Esophagus mucosa (tissue), 1 donor: ENCODE measurements around the gene ZBTB45. TPM values are rescaled to one million over a fixed set of nuclear protein-coding genes. Genes with fewer than 3 reads are reported as not detected.
A peak's percentile ranks its signal among the peaks of the same experiment; 100 is the strongest.

Experiments used
- ATAC-seq: fragments of 200-7000 bp; cut with Tn5 transposase; one replicate; pipeline ENCODE4 v1.9.1; 2020
- total RNA-seq: library from RNA; stranded (reverse); gene quantifications from one replicate; pipeline ENCODE4 v1.2.4, GENCODE V29; 2023
- donor health status: DM: yes; HTN: yes; CAD: no.

Gene ZBTB45
- total RNA-seq, 1 donor from 2014 or later = 8.0 TPM

- ATAC-seq = peak; percentile 82
Measured at GRCh38 chr19:58538257-58539168, 18.9 kb upstream of the ZBTB45 start.

DNA sequence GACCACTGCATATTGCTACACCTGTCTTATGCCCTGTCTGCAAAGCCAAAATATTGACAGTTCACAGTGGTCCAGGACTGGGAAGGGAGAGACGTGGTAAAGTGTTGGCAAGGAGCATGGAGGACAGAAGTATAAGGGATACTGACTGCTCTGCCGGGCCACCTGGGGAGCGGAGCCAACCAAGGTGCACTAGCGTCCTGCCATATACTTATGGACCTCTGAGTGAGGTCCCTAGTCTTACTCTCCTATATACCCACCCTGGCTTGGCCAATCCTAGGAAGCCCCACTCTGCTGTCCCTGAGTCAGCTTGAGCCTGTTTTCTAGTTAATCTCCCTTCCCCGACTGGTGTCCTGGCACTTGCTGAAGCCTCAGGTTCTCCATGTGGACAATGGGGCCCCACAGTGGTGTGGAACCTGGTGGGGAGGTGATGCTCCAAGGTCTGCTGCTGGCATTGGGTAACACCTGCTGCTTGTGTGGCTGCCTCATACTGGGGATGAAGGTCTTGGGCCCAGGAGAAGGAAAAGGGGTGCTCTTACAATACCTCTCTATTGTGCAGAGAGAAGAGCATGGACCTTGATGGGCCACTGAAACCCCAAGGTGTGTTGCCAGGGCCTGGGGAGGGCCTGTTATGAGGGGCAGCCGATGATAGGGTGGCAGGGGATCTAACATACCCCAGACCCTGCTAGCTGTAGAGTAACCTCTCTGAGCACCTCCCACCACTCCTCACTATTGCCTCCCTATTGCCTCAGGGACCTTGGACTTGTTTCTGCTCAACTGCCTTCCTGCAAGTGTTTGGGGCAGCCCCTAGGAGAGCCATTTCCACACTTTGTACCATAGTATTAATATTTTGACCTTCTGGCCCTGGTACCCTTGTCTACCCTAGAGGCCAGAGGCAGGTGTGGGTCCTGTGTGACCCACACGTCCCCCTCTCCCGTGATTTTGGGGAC lies 17.5 kb upstream of the ZBTB45 start:
- peak; percentile 48 for ATAC-seq

- ATAC-seq = no peak
Measured at GRCh38 chr19:58535857-58536256, 16.2 kb upstream of the ZBTB45 start.

GRCh38 chr19:58531034-58531840 lies 11.6 kb upstream of the ZBTB45 start:
- ATAC-seq = no peak

GRCh38 chr19:58529405-58529804 lies 9.8 kb upstream of the ZBTB45 start:
- ATAC-seq = no peak

- no peak for ATAC-seq
Measured at GRCh38 chr19:58522709-58523108, 3.1 kb upstream of the ZBTB45 start.

GRCh38 chr19:58521651-58522050 lies 2.0 kb upstream of the ZBTB45 start:
- no peak for ATAC-seq

GRCh38 chr19:58520257-58520599 lies 618 bp upstream of the ZBTB45 start:
- ATAC-seq = no peak

DNA sequence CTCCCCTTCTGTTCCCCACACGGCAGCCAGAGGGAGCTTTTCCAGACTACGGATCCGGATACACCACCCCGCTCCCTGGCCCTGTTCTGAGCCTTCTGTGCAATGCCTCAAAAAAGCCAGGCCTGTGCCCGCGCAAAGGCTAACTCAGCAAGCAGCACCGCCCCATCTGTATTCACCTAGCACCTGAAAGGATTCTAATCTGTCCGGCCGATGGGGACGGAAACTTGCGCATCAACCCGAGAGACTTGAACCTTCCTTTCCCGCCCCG lies 589 bp downstream of the ZBTB45 start:
- ATAC-seq = peak; percentile 46

DNA sequence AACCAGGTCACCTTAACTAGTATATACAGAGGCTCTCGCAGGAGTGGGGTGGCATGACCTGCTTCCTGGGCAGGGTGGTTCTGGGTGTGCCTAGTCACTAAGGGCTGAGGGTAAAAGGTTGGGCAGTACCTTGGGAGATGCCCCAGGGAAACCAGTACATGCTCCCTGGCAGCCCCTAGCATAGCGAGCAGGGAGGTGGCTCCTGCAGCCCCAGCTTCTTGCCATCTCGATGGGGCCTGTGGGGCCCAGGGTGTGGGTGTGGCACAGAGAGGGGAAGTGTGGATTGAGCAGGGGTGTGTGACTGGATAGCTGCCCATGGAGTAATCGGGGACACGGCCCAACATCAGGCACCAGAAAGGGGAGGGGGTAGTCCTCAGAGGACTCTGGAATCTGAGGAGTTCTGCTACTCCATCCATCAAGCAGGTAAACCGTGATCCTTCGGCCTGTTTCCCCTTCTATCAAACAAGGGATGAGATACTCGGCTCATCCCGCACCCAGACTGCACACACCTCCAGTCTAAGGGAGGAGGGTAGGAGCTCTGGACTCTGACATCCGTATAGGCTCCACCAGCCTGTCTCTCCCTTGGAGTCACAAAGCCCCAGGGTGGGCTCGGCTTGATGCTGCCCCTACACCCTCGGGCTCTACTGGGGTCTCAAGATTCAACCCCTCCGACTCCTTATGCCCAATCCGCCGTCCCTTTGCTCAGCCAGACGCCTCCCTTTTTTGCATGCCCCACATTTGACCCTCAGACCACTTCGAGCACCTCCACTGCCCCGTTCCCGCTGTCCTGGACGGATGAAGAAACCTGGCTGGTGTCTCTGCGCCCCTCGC lies 1.1 kb downstream of the ZBTB45 start:
- ATAC-seq = peak; percentile 11

GRCh38 chr19:58516964-58517833 lies 2.4 kb downstream of the ZBTB45 start:
- no peak for ATAC-seq

- ATAC-seq = no peak
Measured at GRCh38 chr19:58516246-58516836, 3.3 kb downstream of the ZBTB45 start.

DNA sequence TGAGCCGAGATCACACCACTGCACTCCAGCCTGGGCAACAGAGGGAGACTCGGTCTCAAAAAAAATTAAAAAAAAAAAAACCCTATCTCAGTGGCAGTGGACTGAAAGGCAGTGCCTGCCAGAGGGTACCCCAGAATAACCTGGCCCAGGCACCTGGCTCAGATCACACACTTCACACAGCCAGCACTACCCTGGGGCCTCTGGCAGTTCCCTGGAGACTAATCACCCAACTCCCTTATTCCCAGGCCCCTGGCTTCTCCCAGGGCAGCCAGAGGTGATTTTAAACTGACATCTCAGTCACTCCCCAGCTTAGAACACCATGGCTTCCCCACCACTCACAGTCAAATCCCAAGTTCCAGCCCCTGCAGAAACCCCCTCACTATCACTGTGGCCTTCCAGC lies 4.4 kb downstream of the ZBTB45 start:
- ATAC-seq = no peak

GRCh38 chr19:58514564-58515022 lies 5.0 kb downstream of the ZBTB45 start:
- no peak for ATAC-seq

- peak; percentile 84 for ATAC-seq
Measured at GRCh38 chr19:58513694-58514563, 5.7 kb downstream of the ZBTB45 start.

DNA sequence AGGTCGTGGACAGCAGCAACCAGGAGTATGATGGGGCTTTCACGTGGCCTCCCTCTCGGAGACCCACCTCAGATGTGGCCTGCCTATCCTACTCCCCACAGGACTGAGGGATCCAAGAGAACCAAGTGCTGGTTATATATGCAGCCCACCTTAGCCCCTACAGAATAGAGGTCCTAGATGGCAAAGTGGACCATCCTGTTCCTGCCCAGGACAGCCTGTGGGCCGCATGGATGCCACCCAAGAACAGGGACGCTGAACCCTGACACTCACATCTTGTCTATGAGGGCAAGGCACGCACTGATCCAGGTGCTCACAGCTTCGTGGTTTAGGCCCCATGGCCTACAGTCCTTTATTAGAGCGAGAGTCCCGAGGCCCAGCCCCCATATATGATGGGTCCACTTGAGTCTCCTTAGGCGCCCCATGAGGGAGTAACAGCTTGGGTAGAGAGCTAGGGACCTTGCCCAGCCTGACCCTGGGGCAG lies 6.4 kb downstream of the ZBTB45 start:
- no peak for ATAC-seq

DNA sequence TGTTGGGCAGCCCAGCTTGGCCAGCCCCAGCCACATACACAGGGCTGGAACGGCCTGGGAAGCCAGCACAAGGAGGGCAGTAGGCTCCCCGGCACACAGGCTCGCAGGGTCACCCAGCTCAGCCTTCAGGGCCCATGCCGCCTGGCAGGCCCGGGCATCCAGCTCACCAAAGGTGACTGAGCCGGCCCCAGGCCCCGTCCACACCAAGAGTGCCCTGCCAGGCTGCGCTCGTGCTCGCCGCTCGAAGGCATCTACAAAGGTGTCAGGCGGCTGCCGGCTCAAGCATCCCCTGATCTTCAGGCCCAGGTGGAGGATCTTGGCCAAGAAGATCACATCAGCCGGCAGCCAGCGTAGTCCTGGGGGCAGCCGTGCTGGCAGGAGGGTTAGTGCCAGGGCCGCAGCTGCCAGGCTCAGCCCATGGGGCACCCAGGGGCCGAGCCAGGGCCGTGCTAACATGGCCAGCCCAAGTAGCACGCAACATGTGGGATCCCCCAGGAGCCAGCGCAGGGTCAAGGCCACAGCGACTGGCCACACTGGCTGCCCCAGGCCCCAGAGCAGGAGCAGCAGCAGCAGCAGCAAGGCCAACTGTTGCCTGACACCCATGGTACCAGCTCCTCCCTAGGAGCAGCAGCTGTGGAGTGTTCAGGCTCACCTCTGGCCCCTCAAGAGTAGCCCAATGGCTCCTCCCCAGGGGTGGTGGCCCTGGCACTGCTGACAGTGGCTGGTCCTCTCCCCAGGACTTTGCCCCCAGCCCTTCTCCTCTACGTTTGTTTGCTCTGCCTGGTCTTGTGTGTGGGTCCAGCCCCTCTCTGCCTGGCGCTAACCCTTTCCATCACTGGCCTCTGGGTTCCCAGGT lies 8.0 kb downstream of the ZBTB45 start, which contains the start of gene SLC27A5:
SLC27A5 (minus strand) TSS at position 640 of the 856 bp plus-strand sequence; CDS start at position 603, 37 bp downstream.
- ATAC-seq = no peak
